Mammary epithelial cell (primary cell): ENCODE data around the gene DAAM2.

ENCODE experiments used
- CTCF ChIP-seq, 2 donors: IDR thresholded peaks in 1 of 2; conservative IDR thresholded peaks in 1 of 2; 2 replicates each; pipeline ENCODE4 v1.5.1; 2011 to 2012; ENCODE audit warnings: inconsistent platforms in 2 of 2, low read length in 2 of 2, mild to moderate bottlenecking in 2 of 2, control low read depth in 1 of 2, low read depth in 1 of 2; ENCODE audit not compliant: insufficient read depth in 1 of 2; ENCODE audit errors: extremely low read depth in 1 of 2
- EZH2 ChIP-seq: IDR thresholded peaks from 2 replicates; pipeline ENCODE4 v1.6.1; 2012; ENCODE audit warnings: low read length, inconsistent platforms, borderline replicate concordance

DNA sequence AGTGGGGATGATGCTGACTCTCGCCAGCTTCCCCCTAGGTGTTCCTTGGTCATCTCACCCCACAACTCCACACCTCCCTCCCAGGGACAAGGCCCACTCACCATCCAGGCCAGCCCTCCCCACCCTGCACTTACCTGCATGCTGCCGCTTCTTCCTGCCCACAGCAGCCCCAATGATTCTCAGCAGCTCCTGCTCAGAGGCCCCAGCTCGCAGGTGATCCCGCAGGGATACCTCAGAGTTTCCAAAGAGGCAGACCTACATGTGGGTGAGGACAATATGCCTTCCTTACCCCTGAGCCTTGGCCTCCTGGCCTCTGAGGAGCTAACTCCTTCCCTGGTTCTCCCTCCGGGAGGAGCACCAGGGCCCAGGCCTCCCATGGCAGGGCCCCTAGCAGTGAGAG lies 117.5 kb downstream of the DAAM2 start:
- TF ChIP-seq CTCF (conservative IDR thresholded peaks at IDR 0.05 in 1 of 2, IDR thresholded peaks at IDR 0.05 in 1 of 2; ENCODE audit: extremely low read depth in 1 of 2, insufficient read depth in 1 of 2, low read depth in 1 of 2, low read length in 2 of 2) (no peak), EZH2 (no peak)
